HG03442 (cell line): ENCODE results near the gene CAVIN3.

Source experiments
- ATAC-seq: cut with Tn5 transposase; IDR thresholded peaks from one replicate; pipeline ENCODE4 v1.9.1; 2021; ENCODE audit warnings: mild to moderate bottlenecking, moderate library complexity; ENCODE audit not compliant: unreplicated experiment

The CAVIN3 gene

GRCh38 chr11:6320411-6321155, at the start of gene CAVIN3:
Gene CAVIN3 (minus strand): TSS chr11:6320501. CDS start chr11:6320476, 25 bp downstream.
- peak; percentile 69 for ATAC-seq

GRCh38 chr11:6365659-6366058, 45.4 kb upstream of the CAVIN3 start:
- ATAC-seq = no peak

- ATAC-seq = peak; percentile 97
Observed at GRCh38 chr11:6362873-6363678, 42.8 kb upstream of the CAVIN3 start.

- no peak for ATAC-seq
Observed at GRCh38 chr11:6362185-6362872, 42.0 kb upstream of the CAVIN3 start.

GRCh38 chr11:6360183-6360582, 39.9 kb upstream of the CAVIN3 start:
- ATAC-seq = no peak

- peak; percentile 64 for ATAC-seq
Observed at GRCh38 chr11:6357222-6357621, 36.9 kb upstream of the CAVIN3 start.

GRCh38 chr11:6356503-6357055, 36.3 kb upstream of the CAVIN3 start:
- ATAC-seq = no peak

- ATAC-seq = no peak
Observed at GRCh38 chr11:6354651-6355485, 34.6 kb upstream of the CAVIN3 start.

GRCh38 chr11:6353367-6353987, 33.2 kb upstream of the CAVIN3 start:
- ATAC-seq = peak; percentile 77

GRCh38 chr11:6351782-6352382, 31.6 kb upstream of the CAVIN3 start:
- no peak for ATAC-seq

- ATAC-seq = no peak
Observed at GRCh38 chr11:6350486-6350885, 30.2 kb upstream of the CAVIN3 start.

- ATAC-seq = no peak
Observed at GRCh38 chr11:6350043-6350442, 29.7 kb upstream of the CAVIN3 start.

GRCh38 chr11:6345366-6345765, 25.1 kb upstream of the CAVIN3 start:
- ATAC-seq = no peak

GRCh38 chr11:6336293-6336692, 16.0 kb upstream of the CAVIN3 start:
- ATAC-seq = no peak

- ATAC-seq = no peak
Observed at GRCh38 chr11:6334806-6335205, 14.5 kb upstream of the CAVIN3 start.

- ATAC-seq = no peak
Observed at GRCh38 chr11:6333095-6333494, 12.8 kb upstream of the CAVIN3 start.

GRCh38 chr11:6332066-6332465, 11.8 kb upstream of the CAVIN3 start:
- ATAC-seq = no peak

- ATAC-seq = no peak
Observed at GRCh38 chr11:6328321-6328720, 8.0 kb upstream of the CAVIN3 start.

- ATAC-seq = no peak
Observed at GRCh38 chr11:6327806-6328205, 7.5 kb upstream of the CAVIN3 start.

- no peak for ATAC-seq
Observed at GRCh38 chr11:6326985-6327384, 6.7 kb upstream of the CAVIN3 start.
